B cell (primary cell): ENCODE results near the gene ASIC4. TPM values are rescaled to one million over a fixed set of nuclear protein-coding genes. Genes with fewer than 3 reads are reported as not detected.

ENCODE experiments used
- ATAC-seq: fragments of 200-7000 bp; cut with Tn5 transposase; one replicate; pipeline ENCODE4 v1.10.0; 2021; ENCODE audit warnings: low read depth, mild to moderate bottlenecking, moderate number of reproducible peaks, moderate library complexity
- CTCF ChIA-PET: fragments of 350-600 bp; sonication (Branson Sonifier 250); formaldehyde crosslinking; loops from one replicate; lab custom pipeline; 2021; ENCODE audit warnings: antibody characterized with exemption, inconsistent platforms; lab: Charles Lee
- POLR2A ChIA-PET: fragments of 350-600 bp; sonication (Branson Sonifier 250); formaldehyde crosslinking; loops from one replicate; lab custom pipeline; 2021; ENCODE audit warnings: antibody characterized with exemption; lab: Charles Lee
- DNase-seq: peaks from one replicate; pipeline ENCODE4 v3.0.0; 2013
- H2AFZ ChIP-seq: 2 replicates; pipeline ENCODE4 v1.6.1; 2012; ENCODE audit warnings: mild to moderate bottlenecking, low read depth, low read length; ENCODE audit not compliant: insufficient read depth, poor library complexity, severe bottlenecking
- H3K27ac ChIP-seq, 2 donors: 1 replicate in 1 of 2; 2 replicates in 1 of 2; pipeline ENCODE4 v1.5.1; 2012 to 2013; ENCODE audit warnings: low read length in 2 of 2, mild to moderate bottlenecking in 2 of 2, moderate library complexity in 1 of 2
- H3K27me3 ChIP-seq, 4 experiments: fragments of 200-600 bp in 1 of 4; sonication (generic) in 1 of 4; replicated peaks in 1 of 4; 1 replicate in 2 of 4; 2 replicates in 2 of 4; pipeline versions ENCODE4 v1.6.1 to v1.7.0; 2013 to 2016; ENCODE audit warnings: low read length in 3 of 4, mild to moderate bottlenecking in 2 of 4, mixed read lengths in 1 of 4, moderate library complexity in 1 of 4; ENCODE audit not compliant: insufficient read depth in 4 of 4, control insufficient read depth in 3 of 4; ENCODE audit errors: control extremely low read depth in 1 of 4
- H3K36me3 ChIP-seq, 2 experiments: replicated peaks in 1 of 2; 1 replicate in 1 of 2; 2 replicates in 1 of 2; pipeline versions ENCODE4 v1.6.1 to v1.7.1; 2013; ENCODE audit warnings: low read length in 1 of 2; ENCODE audit not compliant: insufficient read depth in 2 of 2, control insufficient read depth in 1 of 2; ENCODE audit errors: control extremely low read depth in 1 of 2, extremely low read depth in 1 of 2
- H3K4me1 ChIP-seq, 2 donors: fragments of 200-600 bp in 1 of 2; sonication (generic) in 1 of 2; 1 replicate in 1 of 2; 2 replicates in 1 of 2; pipeline versions ENCODE4 v1.5.1 to v1.6.1; 2013 to 2017; ENCODE audit warnings: low read length in 2 of 2; ENCODE audit not compliant: control insufficient read depth in 2 of 2, insufficient read depth in 2 of 2
- H3K4me2 ChIP-seq: replicated peaks from 2 replicates; pipeline ENCODE3; 2012; ENCODE audit warnings: mild to moderate bottlenecking, low read depth, low read length; ENCODE audit not compliant: poor library complexity, severe bottlenecking
- H3K4me3 ChIP-seq, 5 experiments: fragments of 200-600 bp in 1 of 5; sonication (generic) in 1 of 5; 1 replicate in 3 of 5; 2 replicates in 2 of 5; pipeline versions ENCODE4 v1.5.1 to v1.7.0; 2011 to 2016; ENCODE audit warnings: low read length in 4 of 5, mild to moderate bottlenecking in 4 of 5, low read depth in 2 of 5, control low read depth in 1 of 5, moderate library complexity in 1 of 5; ENCODE audit not compliant: insufficient read depth in 1 of 5; ENCODE audit errors: control extremely low read depth in 1 of 5, extremely low read depth in 1 of 5
- H3K79me2 ChIP-seq: fragments of 200-600 bp; sonication (generic); one replicate; pipeline ENCODE4 v1.6.0; 2016; ENCODE audit warnings: low read length; ENCODE audit not compliant: control insufficient read depth, insufficient read depth
- H3K9ac ChIP-seq: fragments of 200-600 bp; sonication (generic); 2 replicates; pipeline ENCODE4 v1.6.1; 2017; ENCODE audit warnings: mild to moderate bottlenecking, low read length, moderate library complexity
- H3K9me3 ChIP-seq, 3 donors: one replicate each; pipeline versions ENCODE4 v1.6.1 to v1.7.1; 2013; ENCODE audit warnings: low read length in 2 of 3; ENCODE audit not compliant: control insufficient read depth in 2 of 3, insufficient read depth in 1 of 3; ENCODE audit errors: control extremely low read depth in 1 of 3
- H4K20me1 ChIP-seq: 2 replicates; pipeline ENCODE4 v1.6.0; 2012; ENCODE audit warnings: mild to moderate bottlenecking, low read length; ENCODE audit not compliant: insufficient read depth, control insufficient read depth, poor library complexity, severe bottlenecking
- H3K27ac Mint-ChIP-seq: one replicate; pipeline ENCODE4 v1.8.0; 2021; ENCODE audit warnings: mixed read lengths
- H3K27me3 Mint-ChIP-seq: one replicate; pipeline ENCODE4 v1.8.0; 2021; ENCODE audit warnings: mixed read lengths
- H3K4me1 Mint-ChIP-seq: one replicate; pipeline ENCODE4 v1.8.0; 2021; ENCODE audit warnings: mixed read lengths
- H3K4me3 Mint-ChIP-seq: one replicate; pipeline ENCODE4 v1.8.0; 2021; ENCODE audit warnings: mixed read lengths
- H3K9me3 Mint-ChIP-seq: one replicate; pipeline ENCODE4 v1.8.0; 2022; ENCODE audit warnings: mixed read lengths; ENCODE audit not compliant: insufficient read depth
- EZH2 ChIP-seq: IDR thresholded peaks from 2 replicates; pipeline ENCODE4 v1.6.1; 2012; ENCODE audit warnings: borderline replicate concordance, low read depth, mild to moderate bottlenecking, moderate library complexity, low read length; ENCODE audit not compliant: insufficient read depth, poor library complexity, severe bottlenecking
- WGBS: methylation state at CpG from one replicate; pipeline ENCODE4 v1.1.5; 2013; ENCODE audit warnings: missing lambda C conversion rate; ENCODE audit not compliant: insufficient coverage; 5-methylcytosine and 5-hydroxymethylcytosine counted together
- intact Hi-C: fragments of 100-400 bp; cut with micrococcal nuclease; formaldehyde crosslinking; loops from one replicate; pipeline ENCODE4 v1.10.0; 2022
- polyA plus RNA-seq: library from polyadenylated mRNA; depleted of rRNA; stranded (reverse); fragments of >200 nt; gene quantifications from 2 replicates; pipeline ENCODE4 v1.2.3, GENCODE V29; 2012
- total RNA-seq, 2 donors: library from RNA; stranded (reverse); fragments of 120-200 nt in 1 of 2; gene quantifications; 1 replicate in 1 of 2; 2 replicates in 1 of 2; pipeline versions ENCODE4 v1.2.3 to v1.2.4, GENCODE V29; 2013 to 2022
- TF ChIP-seq, protein P1 (sequence below): fragments of 200-600 bp; IDR thresholded peaks from one replicate; pipeline ENCODE4 v1.8.0; 2022; ENCODE audit warnings: antibody characterized with exemption, mild to moderate bottlenecking

The ASIC4 gene
- total and polyA plus RNA-seq, 2 donors (not counting 1 experiment from before 2014, with no cell fraction given): not detected

DNA sequence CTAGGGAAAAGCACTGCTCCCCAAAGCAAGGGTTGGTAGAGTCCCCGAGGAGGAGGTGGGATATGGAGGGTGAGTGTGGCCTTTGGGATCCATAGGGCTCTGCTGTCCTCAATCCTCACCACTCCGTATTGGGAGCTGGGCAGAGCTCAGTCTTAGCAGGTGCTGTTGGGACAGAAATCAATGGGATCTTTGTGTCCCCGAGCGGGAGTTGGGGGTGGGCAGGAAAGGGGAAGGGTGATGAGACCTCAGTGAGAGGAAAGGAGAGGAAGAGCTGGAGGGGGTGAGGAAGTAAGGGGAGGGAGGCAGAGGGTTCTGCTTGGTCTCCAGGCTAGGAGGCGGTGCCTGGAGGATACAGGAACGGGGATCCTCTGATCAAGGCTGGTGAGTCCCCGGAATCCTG is 2.6 kb downstream of the ASIC4 start:
- Mint-ChIP-seq H3K27ac (no peak overlapping the region), H3K4me1 (peaks cover 13% of the 10 kb centered on the region), H3K27me3 (peaks cover 72% of the 10 kb centered on the region), H3K9me3 (no peaks in the 10 kb centered on the region), H3K4me3 (no peak overlapping the region)
- H4K20me1 ChIP-seq: no peaks in the 10 kb centered on the region
- H3K27me3 ChIP-seq: peaks cover 0 to 85% (median 22%) of the 10 kb centered on the region in 4 experiments
- no peaks in the 10 kb centered on the region for H3K36me3 ChIP-seq
- H2AFZ ChIP-seq: no peak overlapping the region
- no peak for TF ChIP-seq EZH2
- TF ChIP-seq, protein P1, sequence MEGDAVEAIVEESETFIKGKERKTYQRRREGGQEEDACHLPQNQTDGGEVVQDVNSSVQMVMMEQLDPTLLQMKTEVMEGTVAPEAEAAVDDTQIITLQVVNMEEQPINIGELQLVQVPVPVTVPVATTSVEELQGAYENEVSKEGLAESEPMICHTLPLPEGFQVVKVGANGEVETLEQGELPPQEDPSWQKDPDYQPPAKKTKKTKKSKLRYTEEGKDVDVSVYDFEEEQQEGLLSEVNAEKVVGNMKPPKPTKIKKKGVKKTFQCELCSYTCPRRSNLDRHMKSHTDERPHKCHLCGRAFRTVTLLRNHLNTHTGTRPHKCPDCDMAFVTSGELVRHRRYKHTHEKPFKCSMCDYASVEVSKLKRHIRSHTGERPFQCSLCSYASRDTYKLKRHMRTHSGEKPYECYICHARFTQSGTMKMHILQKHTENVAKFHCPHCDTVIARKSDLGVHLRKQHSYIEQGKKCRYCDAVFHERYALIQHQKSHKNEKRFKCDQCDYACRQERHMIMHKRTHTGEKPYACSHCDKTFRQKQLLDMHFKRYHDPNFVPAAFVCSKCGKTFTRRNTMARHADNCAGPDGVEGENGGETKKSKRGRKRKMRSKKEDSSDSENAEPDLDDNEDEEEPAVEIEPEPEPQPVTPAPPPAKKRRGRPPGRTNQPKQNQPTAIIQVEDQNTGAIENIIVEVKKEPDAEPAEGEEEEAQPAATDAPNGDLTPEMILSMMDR: no peak
- H3K27ac ChIP-seq: no peak overlapping the region
- ChIA-PET POLR2A (no interaction called here), CTCF (interaction anchor here (1.2 kb wide), 1 partner anchor 13 kb away, joined by 4 read pairs; no protein-coding TSS in a partner anchor)
- intact Hi-C loops: no loop called here
- ATAC-seq (no peak), DNase-seq (no peak)
- H3K4me1 ChIP-seq: peaks cover 0 to 14% of the 10 kb centered on the region in 2 donors
- H3K4me2 ChIP-seq: no peak overlapping the region
- H3K9me3 ChIP-seq: peaks cover 0 to 5% (median 0%) of the 10 kb centered on the region in 3 donors
- no peaks in the 10 kb centered on the region for H3K79me2 ChIP-seq
- H3K4me3 ChIP-seq: no peak overlapping the region
- 38% methylated on average over 5 of the region's 7 CpGs for WGBS
- H3K9ac ChIP-seq: no peak overlapping the region

DNA sequence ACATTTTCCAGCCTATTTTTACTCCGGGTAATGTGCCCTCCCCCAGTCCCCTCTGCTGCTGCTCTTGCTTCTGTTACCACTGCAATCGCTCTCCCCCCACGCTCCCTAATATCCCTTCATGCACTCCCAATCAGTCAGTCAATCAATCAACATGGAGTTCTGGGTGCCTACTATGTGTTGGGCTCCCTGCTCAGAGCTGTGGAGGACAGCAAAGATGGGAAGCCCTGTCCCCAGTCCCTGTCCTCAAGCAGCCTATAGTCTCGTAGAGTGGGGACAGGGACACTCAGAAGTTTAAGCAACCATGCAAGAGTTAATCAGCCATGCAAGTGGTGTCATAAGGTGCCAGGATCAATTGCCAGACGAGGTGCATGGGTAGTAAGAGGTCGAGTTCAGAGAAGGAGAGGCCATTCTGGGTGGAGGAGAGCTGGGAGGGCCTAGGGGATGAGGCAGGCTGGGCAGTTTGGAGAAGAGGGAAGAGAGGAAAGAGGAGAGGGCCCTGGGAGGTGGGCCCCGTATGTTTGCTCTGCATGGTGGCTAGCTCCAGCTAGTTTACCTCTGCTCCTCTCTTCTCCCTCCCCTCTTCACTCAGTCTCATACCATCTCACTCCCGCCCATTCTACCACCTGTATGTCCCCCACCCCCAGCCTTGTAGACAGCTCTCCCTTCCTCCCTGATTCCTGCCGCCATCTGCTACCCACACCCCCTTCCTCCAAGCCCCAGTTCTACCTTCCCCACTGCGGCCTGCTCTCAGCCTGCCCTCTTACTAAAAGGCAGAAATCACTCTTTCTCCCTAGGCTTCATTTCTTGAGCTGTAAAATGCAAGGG is 3.9 kb downstream of the ASIC4 start:
- DNase-seq (no peak), ATAC-seq (no peak)
- Histone ChIP-seq H3K9ac (no peak overlapping the region), H2AFZ (no peak overlapping the region), H3K4me3 (no peak overlapping the region), H3K9me3 (peaks cover 0 to 5% (median 0%) of the 10 kb centered on the region in 3 donors), H3K27me3 (peaks cover 0 to 83% (median 20%) of the 10 kb centered on the region in 4 experiments), H3K4me2 (no peak overlapping the region), H4K20me1 (no peaks in the 10 kb centered on the region), H3K79me2 (no peaks in the 10 kb centered on the region), H3K27ac (no peak overlapping the region), H3K4me1 (peaks cover 9 to 14% of the 10 kb centered on the region in 2 donors), H3K36me3 (no peaks in the 10 kb centered on the region)
- peaks cover 68% of the 10 kb centered on the region for H3K27me3 Mint-ChIP-seq
- ChIA-PET CTCF (interaction anchor here (0.8 kb wide), 1 partner anchor 12 kb away, joined by 4 read pairs; no protein-coding TSS in a partner anchor), POLR2A (no interaction called here)
- WGBS: 75% methylated on average over 8 of the region's 10 CpGs
- no peak overlapping the region for H3K27ac Mint-ChIP-seq
- intact Hi-C loops: no loop called here
- H3K4me3 Mint-ChIP-seq: no peak overlapping the region
- no peaks in the 10 kb centered on the region for H3K9me3 Mint-ChIP-seq
- TF ChIP-seq EZH2: no peak
- TF ChIP-seq, protein P1: no peak
- H3K4me1 Mint-ChIP-seq: peaks cover 16% of the 10 kb centered on the region
